Measurements from ENCODE around the gene PDK1.

The PDK1 gene

DNA sequence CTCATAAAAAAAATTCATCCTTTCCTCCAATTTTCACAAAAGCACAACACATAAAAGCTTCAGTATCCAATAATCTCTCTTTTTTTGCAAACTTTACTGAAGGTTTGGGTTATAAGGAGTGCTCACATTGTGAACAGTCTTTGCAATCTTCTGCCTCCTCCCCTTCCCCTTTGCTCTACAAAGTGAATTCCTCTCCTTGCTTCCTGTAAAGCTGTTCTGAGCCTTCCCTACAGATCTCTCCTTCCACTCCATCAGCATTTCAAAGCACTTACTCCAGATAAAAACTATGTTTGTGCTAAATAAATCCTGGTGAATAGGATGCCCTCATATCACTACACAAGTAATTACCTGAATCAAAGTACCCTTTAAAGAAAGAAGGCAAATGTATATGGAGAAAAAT lies 4.6 kb upstream of the PDK1 start:
- no peak for DNase-seq (ENCODE audit: low read depth)
- no peak overlapping the region for H3K4me3 ChIP-seq (ENCODE audit: low read depth, low read length)
- TF ChIP-seq, protein P1, sequence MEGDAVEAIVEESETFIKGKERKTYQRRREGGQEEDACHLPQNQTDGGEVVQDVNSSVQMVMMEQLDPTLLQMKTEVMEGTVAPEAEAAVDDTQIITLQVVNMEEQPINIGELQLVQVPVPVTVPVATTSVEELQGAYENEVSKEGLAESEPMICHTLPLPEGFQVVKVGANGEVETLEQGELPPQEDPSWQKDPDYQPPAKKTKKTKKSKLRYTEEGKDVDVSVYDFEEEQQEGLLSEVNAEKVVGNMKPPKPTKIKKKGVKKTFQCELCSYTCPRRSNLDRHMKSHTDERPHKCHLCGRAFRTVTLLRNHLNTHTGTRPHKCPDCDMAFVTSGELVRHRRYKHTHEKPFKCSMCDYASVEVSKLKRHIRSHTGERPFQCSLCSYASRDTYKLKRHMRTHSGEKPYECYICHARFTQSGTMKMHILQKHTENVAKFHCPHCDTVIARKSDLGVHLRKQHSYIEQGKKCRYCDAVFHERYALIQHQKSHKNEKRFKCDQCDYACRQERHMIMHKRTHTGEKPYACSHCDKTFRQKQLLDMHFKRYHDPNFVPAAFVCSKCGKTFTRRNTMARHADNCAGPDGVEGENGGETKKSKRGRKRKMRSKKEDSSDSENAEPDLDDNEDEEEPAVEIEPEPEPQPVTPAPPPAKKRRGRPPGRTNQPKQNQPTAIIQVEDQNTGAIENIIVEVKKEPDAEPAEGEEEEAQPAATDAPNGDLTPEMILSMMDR (IDR thresholded peaks at IDR 0.05; ENCODE audit: insufficient read depth, low read depth, low read length, missing control alignments) = no peak

DNA sequence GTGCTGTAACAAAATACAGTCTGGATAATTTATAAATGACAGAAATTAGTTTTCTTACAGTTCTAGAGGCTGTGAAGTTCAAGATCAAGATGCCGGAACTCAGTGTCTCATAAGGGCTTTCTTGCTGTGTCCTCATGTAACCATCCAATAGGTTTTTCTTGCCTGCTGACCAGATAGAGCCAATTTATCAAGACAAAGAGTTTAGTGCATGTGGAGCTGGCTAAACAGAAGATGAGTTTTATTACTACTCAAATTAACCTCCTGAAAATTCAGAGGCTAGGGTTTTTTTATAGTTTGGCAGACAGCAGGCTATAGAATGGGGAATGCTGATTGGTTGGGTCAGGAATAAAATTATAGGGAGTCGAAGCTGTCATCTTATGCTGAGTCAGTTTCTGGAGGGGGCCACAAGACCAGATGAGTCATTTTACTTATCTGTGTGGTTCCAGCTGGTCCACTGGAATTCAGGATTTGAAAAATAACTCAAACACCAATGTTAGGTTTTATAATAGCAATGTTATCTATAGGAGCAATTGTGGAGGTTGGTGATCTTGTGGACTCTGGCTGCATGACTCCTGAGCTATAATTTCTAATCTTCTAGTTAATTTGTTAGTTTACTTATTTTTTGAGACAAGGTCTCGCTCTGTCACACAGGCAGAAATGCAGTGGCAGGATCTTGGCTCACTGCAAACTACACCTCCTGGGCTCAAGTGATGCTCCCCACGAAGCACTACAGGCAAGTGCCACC lies 3.2 kb upstream of the PDK1 start:
- DNase-seq (ENCODE audit: low read depth) = no peak
- H3K4me3 ChIP-seq (ENCODE audit: low read depth, low read length) = no peak overlapping the region
- TF ChIP-seq, protein P1 (IDR thresholded peaks at IDR 0.05; ENCODE audit: insufficient read depth, low read depth, low read length, missing control alignments) = no peak

DNA sequence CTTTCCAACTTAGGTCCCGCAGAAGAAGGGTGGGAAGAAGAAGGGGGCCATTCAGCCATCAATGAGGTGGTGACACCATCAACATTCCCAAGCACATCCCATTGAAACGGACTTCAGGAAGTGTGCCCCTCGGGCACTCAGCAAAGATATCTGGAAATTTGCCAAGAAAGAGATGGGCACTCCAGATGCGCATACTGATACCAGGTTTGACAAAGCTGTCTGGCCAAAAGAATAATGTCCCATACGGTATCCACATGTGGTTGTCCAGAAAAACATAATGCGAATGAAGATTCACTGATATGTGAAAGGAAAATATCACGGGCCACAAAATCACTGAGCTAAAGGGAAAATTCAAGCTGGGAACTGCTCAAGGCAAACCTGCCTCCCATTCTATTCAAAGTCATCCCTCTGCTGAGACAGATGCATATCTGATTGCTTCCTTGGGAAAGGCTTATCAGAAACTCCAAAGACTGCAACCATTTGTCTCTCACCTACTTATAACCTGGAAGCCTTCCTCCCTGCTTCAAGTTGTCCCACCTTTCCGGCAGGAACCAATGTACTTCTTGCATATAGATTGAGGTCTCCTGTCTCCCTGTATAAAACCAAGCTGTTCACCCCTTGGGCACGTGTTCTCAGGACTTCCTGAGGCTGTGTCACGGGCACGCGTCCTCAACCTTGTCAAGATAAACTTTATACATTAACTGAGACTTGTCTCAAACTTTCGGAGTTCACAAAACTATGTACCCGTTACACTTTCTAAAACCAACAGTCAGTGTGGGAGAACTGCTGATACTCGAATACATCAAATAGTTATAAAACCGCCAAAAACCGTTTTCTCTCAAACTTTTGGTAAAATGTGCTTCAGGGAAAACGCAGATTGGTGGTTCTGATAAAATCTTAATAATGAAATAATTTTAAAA lies 1.3 kb upstream of the PDK1 start:
- peak overlapping the region; percentile 88 for H3K4me3 ChIP-seq (ENCODE audit: low read depth, low read length)
- TF ChIP-seq, protein P1 (IDR thresholded peaks at IDR 0.05; ENCODE audit: insufficient read depth, low read depth, low read length, missing control alignments) = no peak
- peak; percentile 4 for DNase-seq (ENCODE audit: low read depth)

DNA sequence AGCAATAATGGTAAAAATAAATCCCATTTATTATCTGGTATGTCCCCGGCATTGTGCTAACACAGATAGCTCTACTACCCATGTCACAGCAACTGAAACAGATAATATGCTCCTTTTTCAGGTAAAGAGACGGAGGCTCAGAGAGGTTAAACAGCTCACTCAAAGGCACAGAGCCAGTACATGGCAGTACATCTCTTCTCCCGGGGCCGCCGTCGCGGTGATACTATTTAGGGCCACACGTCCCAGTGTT lies 693 bp upstream of the PDK1 start:
- TF ChIP-seq, protein P1 (IDR thresholded peaks at IDR 0.05; ENCODE audit: insufficient read depth, low read depth, low read length, missing control alignments) = no peak
- no peak for DNase-seq (ENCODE audit: low read depth)
- H3K4me3 ChIP-seq (ENCODE audit: low read depth, low read length) = peak overlapping the region; percentile 88

DNA sequence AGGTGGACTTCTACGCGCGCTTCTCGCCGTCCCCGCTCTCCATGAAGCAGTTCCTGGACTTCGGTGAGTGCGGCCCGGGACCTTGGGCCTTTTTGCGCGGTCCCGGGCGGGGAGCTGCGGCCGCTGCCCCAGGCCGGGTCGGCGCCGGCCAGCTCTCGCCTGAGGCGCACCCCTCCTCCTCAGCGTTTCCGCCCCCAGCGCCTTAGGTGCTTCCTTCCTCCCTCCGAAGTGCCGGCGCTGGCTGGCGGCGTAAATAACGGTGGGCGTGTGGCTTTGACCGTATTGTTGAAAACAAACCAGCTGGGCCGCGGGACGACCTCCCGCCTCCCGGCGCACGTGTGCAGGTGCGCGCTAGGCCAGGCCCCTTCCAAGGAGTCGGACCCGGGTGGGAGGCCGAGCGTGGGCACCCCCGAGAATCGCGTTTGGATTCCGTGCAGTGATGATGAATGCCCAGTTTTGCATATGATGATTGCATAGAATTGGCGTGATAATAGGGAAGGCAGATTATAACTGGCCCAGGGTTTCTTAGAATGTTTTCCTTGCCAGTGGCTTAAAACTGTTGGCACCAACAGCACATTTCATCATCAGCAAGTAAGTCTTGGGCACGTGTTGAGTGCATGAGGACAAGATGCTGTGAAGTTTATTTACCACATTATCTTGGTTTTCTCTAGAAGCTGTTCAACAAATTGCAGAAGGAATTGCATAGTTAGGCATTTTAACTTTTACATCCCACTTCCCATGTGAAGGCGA lies 569 bp downstream of the PDK1 start:
- DNase-seq (ENCODE audit: low read depth) = peak; percentile 87
- TF ChIP-seq, protein P1 (IDR thresholded peaks at IDR 0.05; ENCODE audit: insufficient read depth, low read depth, low read length, missing control alignments) = no peak
- H3K4me3 ChIP-seq (ENCODE audit: low read depth, low read length) = peak overlapping the region; percentile 88

DNA sequence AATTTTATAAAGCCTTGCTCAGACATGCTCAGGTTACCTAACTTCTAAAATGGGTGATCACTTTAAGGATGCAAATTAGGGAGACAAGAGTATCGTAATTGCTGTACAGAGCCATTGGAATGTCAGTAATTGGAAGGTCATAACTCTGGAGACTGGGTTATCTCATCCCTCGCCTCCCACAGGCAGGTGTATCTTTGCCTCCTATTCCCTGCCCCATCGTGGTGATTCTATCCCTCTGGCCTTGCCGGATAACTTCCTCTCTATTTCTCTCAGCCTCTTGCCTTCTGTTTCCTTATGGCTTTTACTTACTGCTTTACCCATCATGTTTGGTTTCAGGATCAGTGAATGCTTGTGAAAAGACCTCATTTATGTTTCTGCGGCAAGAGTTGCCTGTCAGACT lies 2.5 kb downstream of the PDK1 start:
- no peak for DNase-seq (ENCODE audit: low read depth)
- TF ChIP-seq, protein P1 (IDR thresholded peaks at IDR 0.05; ENCODE audit: insufficient read depth, low read depth, low read length, missing control alignments) = no peak
- peak overlapping the region; percentile 88 for H3K4me3 ChIP-seq (ENCODE audit: low read depth, low read length)
